DMS153 (cell line): ENCODE measurements around the gene DNAJC7.

Source experiments
- DNase-seq: peaks from one replicate; lab custom pipeline; 2025; lab: John Stamatoyannopoulos, UW

The DNAJC7 gene

GRCh38 chr17:41975099-41976083, 41.8 kb downstream of the DNAJC7 start:
- no peak for DNase-seq

- no peak for DNase-seq
Observed at GRCh38 chr17:41974658-41975057, 42.6 kb downstream of the DNAJC7 start.

- DNase-seq = no peak
Observed at GRCh38 chr17:41974031-41974430, 43.2 kb downstream of the DNAJC7 start.

- DNase-seq = no peak
Observed at GRCh38 chr17:41973408-41973811, 43.8 kb downstream of the DNAJC7 start.

- DNase-seq = peak; percentile 68
Observed at GRCh38 chr17:41972571-41973407, 44.5 kb downstream of the DNAJC7 start.

- DNase-seq = no peak
Observed at GRCh38 chr17:41971721-41972523, 45.3 kb downstream of the DNAJC7 start.

- DNase-seq = no peak
Observed at GRCh38 chr17:41970901-41971331, 46.3 kb downstream of the DNAJC7 start.

GRCh38 chr17:41968676-41969075, 48.6 kb downstream of the DNAJC7 start:
- no peak for DNase-seq

GRCh38 chr17:41967921-41968578, 49.2 kb downstream of the DNAJC7 start:
- DNase-seq = no peak

GRCh38 chr17:41967141-41967920, 49.9 kb downstream of the DNAJC7 start:
- no peak for DNase-seq

GRCh38 chr17:41966463-41967140, 50.6 kb downstream of the DNAJC7 start, which contains the start of gene CNP:
Gene CNP, plus strand, starts transcription at chr17:41966795. Its CDS starts 90 bp downstream, at chr17:41966885.
- DNase-seq = peak; percentile 84

- DNase-seq = peak; percentile 88
Observed at GRCh38 chr17:41965694-41966462, 51.4 kb downstream of the DNAJC7 start.

GRCh38 chr17:41962768-41963434, 54.3 kb downstream of the DNAJC7 start:
- DNase-seq = no peak

GRCh38 chr17:41962111-41962510, 55.1 kb downstream of the DNAJC7 start:
- DNase-seq = no peak

GRCh38 chr17:41959336-41960095, 57.7 kb downstream of the DNAJC7 start:
- DNase-seq = no peak

- DNase-seq = no peak
Observed at GRCh38 chr17:41959030-41959335, 58.3 kb downstream of the DNAJC7 start.

- no peak for DNase-seq
Observed at GRCh38 chr17:41957869-41958439, 59.3 kb downstream of the DNAJC7 start.
